GM18499 (cell line): ENCODE results near the gene ASB4.
"Not testable (repeated sequence)": the region's sequence is repeated elsewhere in the genome, so short reads cannot be mapped to it uniquely, and the experiment has no call there.

ENCODE experiments used
- ATAC-seq: cut with Tn5 transposase; IDR thresholded peaks from one replicate; pipeline ENCODE4 v1.9.1; 2021; ENCODE audit warnings: moderate number of reproducible peaks; ENCODE audit not compliant: insufficient read depth, unreplicated experiment

The ASB4 gene

GRCh38 chr7:95547361-95548348, 61.9 kb downstream of the ASB4 start:
- no peak for ATAC-seq

- ATAC-seq, result no peak
Measured at GRCh38 chr7:95549818-95550529, 64.2 kb downstream of the ASB4 start.

- no peak for ATAC-seq
Measured at GRCh38 chr7:95550546-95550945, 64.8 kb downstream of the ASB4 start.

- ATAC-seq, result not testable (repeated sequence)
Measured at GRCh38 chr7:95552010-95552926, 66.5 kb downstream of the ASB4 start.

GRCh38 chr7:95553939-95554338, 68.2 kb downstream of the ASB4 start:
- no peak for ATAC-seq

- no peak for ATAC-seq
Measured at GRCh38 chr7:95556777-95557176, 71.0 kb downstream of the ASB4 start.

- ATAC-seq, result no peak
Measured at GRCh38 chr7:95558864-95559263, 73.1 kb downstream of the ASB4 start.

GRCh38 chr7:95560674-95561073, 74.9 kb downstream of the ASB4 start:
- ATAC-seq, result no peak

- no peak for ATAC-seq
Measured at GRCh38 chr7:95569720-95570119, 84.0 kb downstream of the ASB4 start.

- ATAC-seq, result no peak
Measured at GRCh38 chr7:95577137-95577536, 91.4 kb downstream of the ASB4 start.

- ATAC-seq, result no peak
Measured at GRCh38 chr7:95578299-95578855, 92.6 kb downstream of the ASB4 start.

GRCh38 chr7:95579318-95579717, 93.6 kb downstream of the ASB4 start:
- ATAC-seq, result no peak

- ATAC-seq, result no peak
Measured at GRCh38 chr7:95581467-95581866, 95.7 kb downstream of the ASB4 start.

GRCh38 chr7:95582578-95583293, 97.0 kb downstream of the ASB4 start:
- no peak for ATAC-seq

- no peak for ATAC-seq
Measured at GRCh38 chr7:95583834-95584621, 98.3 kb downstream of the ASB4 start.

GRCh38 chr7:95584769-95585425, 99.2 kb downstream of the ASB4 start:
- no peak for ATAC-seq

- no peak for ATAC-seq
Measured at GRCh38 chr7:95585426-95585789, 99.7 kb downstream of the ASB4 start.

GRCh38 chr7:95586951-95587301, 101.2 kb downstream of the ASB4 start:
- no peak for ATAC-seq
